ENCODE measurements around the gene ZNF536.

ZNF536 gene

GRCh38 chr19:30351774-30352173, 20.4 kb upstream of the ZNF536 start:
- H3K36me3 ChIP-seq, result no peaks in the 10 kb centered on the region
- no peaks in the 10 kb centered on the region for H3K4me1 ChIP-seq
- H3K27me3 ChIP-seq, result no peaks in the 10 kb centered on the region
- no peak overlapping the region for H3K4me3 ChIP-seq
- H3K27ac ChIP-seq, result no peak overlapping the region
- no peaks in the 10 kb centered on the region for H3K9me3 ChIP-seq
- TF ChIP-seq CTCF (IDR thresholded peaks at IDR 0.05), result no peak
- intact Hi-C loops (cut with DNase I; ENCODE audit: low total_unique reads), result no loop called here
- DNase-seq, result no peak

GRCh38 chr19:30353394-30353945, 18.7 kb upstream of the ZNF536 start:
- intact Hi-C loops (cut with DNase I; ENCODE audit: low total_unique reads), result no loop called here
- no peaks in the 10 kb centered on the region for H3K4me1 ChIP-seq
- no peak for DNase-seq
- no peak for TF ChIP-seq CTCF (IDR thresholded peaks at IDR 0.05)
- no peaks in the 10 kb centered on the region for H3K9me3 ChIP-seq
- no peak overlapping the region for H3K4me3 ChIP-seq
- H3K27ac ChIP-seq, result no peak overlapping the region
- H3K36me3 ChIP-seq, result no peaks in the 10 kb centered on the region
- peaks cover 0 to 3% of the 10 kb centered on the region in 2 donors for H3K27me3 ChIP-seq

GRCh38 chr19:30355586-30355985, 16.6 kb upstream of the ZNF536 start:
- Histone ChIP-seq H3K9me3 (no peaks in the 10 kb centered on the region), H3K27ac (no peak overlapping the region), H3K4me3 (no peak overlapping the region), H3K27me3 (peaks cover 0 to 3% of the 10 kb centered on the region in 2 donors), H3K36me3 (no peaks in the 10 kb centered on the region), H3K4me1 (no peaks in the 10 kb centered on the region)
- intact Hi-C loops (cut with DNase I; ENCODE audit: low total_unique reads), result no loop called here
- TF ChIP-seq CTCF (IDR thresholded peaks at IDR 0.05), result no peak
- peak in 1 of 2 donors; percentile 16 for DNase-seq

- H3K27ac ChIP-seq, result no peak overlapping the region
- intact Hi-C loops (cut with DNase I; ENCODE audit: low total_unique reads), result no loop called here
- TF ChIP-seq CTCF (IDR thresholded peaks at IDR 0.05), result no peak
Observed at GRCh38 chr19:30356951-30357579, 15.1 kb upstream of the ZNF536 start.

GRCh38 chr19:30357580-30357954, 14.6 kb upstream of the ZNF536 start:
- Histone ChIP-seq H3K9me3 (no peaks in the 10 kb centered on the region), H3K27ac (no peak overlapping the region), H3K36me3 (no peaks in the 10 kb centered on the region), H3K4me3 (no peak overlapping the region), H3K4me1 (no peaks in the 10 kb centered on the region), H3K27me3 (peaks cover 0 to 3% of the 10 kb centered on the region in 2 donors)
- peak in 1 of 2 donors; percentile 5 for DNase-seq
- intact Hi-C loops (cut with DNase I; ENCODE audit: low total_unique reads), result no loop called here
- TF ChIP-seq CTCF (IDR thresholded peaks at IDR 0.05), result no peak

More at GRCh38 chr19:30356951-30357579, 15.1 kb upstream of the ZNF536 start:
- H3K4me3 ChIP-seq, result no peak overlapping the region
- peaks cover 0 to 3% of the 10 kb centered on the region in 2 donors for H3K27me3 ChIP-seq
- H3K4me1 ChIP-seq, result no peaks in the 10 kb centered on the region
- no peaks in the 10 kb centered on the region for H3K9me3 ChIP-seq
- peak in 1 of 2 donors; percentile 18 for DNase-seq
- no peaks in the 10 kb centered on the region for H3K36me3 ChIP-seq

Measured in tibial artery (tissue), 4 donors.